Sigmoid colon (tissue), 3 donors: ENCODE data around the gene OR2H1.

Experiments used
- CTCF ChIP-seq, 4 experiments: fragments of 450-650 bp in 3 of 4; fragments of 200-600 bp in 1 of 4; IDR thresholded peaks; one replicate each; pipeline ENCODE4 v1.5.1; 2016 to 2019; ENCODE audit warnings: antibody characterized with exemption in 4 of 4, mild to moderate bottlenecking in 3 of 4, moderate library complexity in 2 of 4
- POLR2A ChIP-seq, 2 donors: fragments of 450-650 bp; IDR thresholded peaks; one replicate each; pipeline ENCODE4 v1.6.1; 2016; ENCODE audit warnings: antibody characterized with exemption in 2 of 2, mild to moderate bottlenecking in 2 of 2, moderate library complexity in 2 of 2

- TF ChIP-seq POLR2A (IDR thresholded peaks at IDR 0.05) (no peak), CTCF (IDR thresholded peaks at IDR 0.05) (no peak)
Measured at GRCh38 chr6:29509239-29509638, 52.3 kb downstream of the OR2H1 start.
